Natural killer cell (primary cell): ENCODE measurements around the gene PPP1R2B. TPM values are rescaled to one million over a fixed set of nuclear protein-coding genes. Genes with fewer than 3 reads are reported as not detected.

ENCODE experiments used
- ATAC-seq, 3 donors: fragments of 150-1000 bp in 2 of 3; fragments of 200-7000 bp in 1 of 3; cut with Tn5 transposase; 1 replicate in 1 of 3; 2 replicates in 2 of 3; pipeline ENCODE4 v1.10.0; 2021; ENCODE audit warnings: mild to moderate bottlenecking in 2 of 3, moderate library complexity in 2 of 3
- DNase-seq, 2 donors: peaks; one replicate each; pipeline versions ENCODE4 v3.0.0 to v3.0.0-alpha.2; 2013 to 2021; ENCODE audit warnings: mixed read lengths in 1 of 2
- H3K27ac ChIP-seq: one replicate; pipeline ENCODE4 v1.5.1; 2013; ENCODE audit warnings: mild to moderate bottlenecking, low read length
- H3K27me3 ChIP-seq: one replicate; pipeline ENCODE4 v1.6.1; 2013; ENCODE audit warnings: low read length; ENCODE audit not compliant: control insufficient read depth, insufficient read depth
- H3K36me3 ChIP-seq: one replicate; pipeline ENCODE4 v1.6.1; 2013; ENCODE audit warnings: low read length; ENCODE audit not compliant: control insufficient read depth, insufficient read depth
- H3K4me1 ChIP-seq: one replicate; pipeline ENCODE4 v1.6.1; 2013; ENCODE audit warnings: low read length; ENCODE audit not compliant: control insufficient read depth, insufficient read depth
- H3K4me3 ChIP-seq: one replicate; pipeline ENCODE4 v1.5.1; 2013; ENCODE audit warnings: low read length
- H3K9me3 ChIP-seq: one replicate; pipeline ENCODE4 v1.6.1; 2013; ENCODE audit warnings: low read length; ENCODE audit not compliant: control insufficient read depth, insufficient read depth
- H3K27ac Mint-ChIP-seq, 2 donors: one replicate each; pipeline ENCODE4 v1.8.0; 2022; ENCODE audit warnings: mild to moderate bottlenecking in 2 of 2, mixed read lengths in 2 of 2, moderate library complexity in 1 of 2
- H3K27me3 Mint-ChIP-seq, 2 donors: one replicate each; pipeline ENCODE4 v1.8.0; 2022; ENCODE audit warnings: low read depth in 2 of 2, mixed read lengths in 2 of 2
- H3K36me3 Mint-ChIP-seq: one replicate; pipeline ENCODE4 v1.8.0; 2022; ENCODE audit warnings: mixed read lengths
- H3K4me1 Mint-ChIP-seq, 2 donors: one replicate each; pipeline ENCODE4 v1.8.0; 2022; ENCODE audit warnings: mixed read lengths in 2 of 2
- H3K4me3 Mint-ChIP-seq: one replicate; pipeline ENCODE4 v1.8.0; 2022; ENCODE audit warnings: mild to moderate bottlenecking, moderate library complexity, mixed read lengths
- H3K9me3 Mint-ChIP-seq, 2 donors: one replicate each; pipeline ENCODE4 v1.8.0; 2022; ENCODE audit warnings: mixed read lengths in 2 of 2
- CTCF ChIP-seq: fragments of 200-600 bp; IDR thresholded peaks from one replicate; pipeline ENCODE4 v1.8.0; 2022; ENCODE audit warnings: antibody characterized with exemption
- WGBS: methylation state at CpG from one replicate; pipeline ENCODE4 v1.1.7; 2013; ENCODE audit warnings: missing lambda C conversion rate; ENCODE audit not compliant: insufficient coverage; 5-methylcytosine and 5-hydroxymethylcytosine counted together
- intact Hi-C: fragments of 100-400 bp; cut with micrococcal nuclease; formaldehyde crosslinking; loops from one replicate; pipeline ENCODE4 v1.14.2; 2022
- total RNA-seq, 4 donors: library from RNA; stranded (reverse); fragments of 120-200 nt in 1 of 4; gene quantifications; one replicate each; pipeline versions ENCODE4 v1.2.3 to v1.2.4, GENCODE V29; 2013 to 2022

The PPP1R2B gene
- total RNA-seq, 3 donors from 2014 or later (not counting 1 experiment from before 2014, with no cell fraction given) = 0.20 to 0.39 (median 0.26) TPM

- Histone ChIP-seq H3K27ac (no peak overlapping the region), H3K9me3 (no peaks in the 10 kb centered on the region), H3K36me3 (no peaks in the 10 kb centered on the region), H3K4me1 (no peaks in the 10 kb centered on the region), H3K27me3 (no peaks in the 10 kb centered on the region), H3K4me3 (no peak overlapping the region)
- intact Hi-C loops = no loop called here
- H3K27ac Mint-ChIP-seq = no peak overlapping the region
- 85% methylated on average over 6 of the region's 7 CpGs for WGBS
- H3K4me1 Mint-ChIP-seq = no peaks in the 10 kb centered on the region
- H3K4me3 Mint-ChIP-seq = no peak overlapping the region
- peaks cover 16 to 19% of the 10 kb centered on the region in 2 donors for H3K27me3 Mint-ChIP-seq
- no peaks in the 10 kb centered on the region for H3K36me3 Mint-ChIP-seq
- no peaks in the 10 kb centered on the region for H3K9me3 Mint-ChIP-seq
- DNase-seq (no peak), ATAC-seq (no peak)
- no peak for TF ChIP-seq CTCF
Measured at GRCh38 chr5:156819967-156820581, 30.0 kb upstream of the PPP1R2B start.

GRCh38 chr5:156824241-156824640 is 25.9 kb upstream of the PPP1R2B start:
- Mint-ChIP-seq H3K27me3 (peaks cover 21 to 37% of the 10 kb centered on the region in 2 donors), H3K36me3 (peaks cover 7% of the 10 kb centered on the region), H3K27ac (no peak overlapping the region), H3K9me3 (peaks cover 0 to 3% of the 10 kb centered on the region in 2 donors), H3K4me1 (no peaks in the 10 kb centered on the region), H3K4me3 (no peak overlapping the region)
- Histone ChIP-seq H3K9me3 (no peaks in the 10 kb centered on the region), H3K4me1 (no peaks in the 10 kb centered on the region), H3K4me3 (no peak overlapping the region), H3K27me3 (no peaks in the 10 kb centered on the region), H3K27ac (no peak overlapping the region), H3K36me3 (no peaks in the 10 kb centered on the region)
- ATAC-seq (no peak), DNase-seq (no peak)
- WGBS = 98% methylated on average over 4 of the region's 4 CpGs
- intact Hi-C loops = no loop called here
- TF ChIP-seq CTCF = no peak

GRCh38 chr5:156824800-156825199 is 25.3 kb upstream of the PPP1R2B start:
- no peak for TF ChIP-seq CTCF
- Histone ChIP-seq H3K36me3 (no peaks in the 10 kb centered on the region), H3K27ac (no peak overlapping the region), H3K9me3 (no peaks in the 10 kb centered on the region), H3K27me3 (no peaks in the 10 kb centered on the region), H3K4me3 (no peak overlapping the region), H3K4me1 (no peaks in the 10 kb centered on the region)
- 51% methylated on average over 2 of the region's 2 CpGs for WGBS
- H3K27me3 Mint-ChIP-seq = peaks cover 21 to 39% of the 10 kb centered on the region in 2 donors
- no peak for ATAC-seq
- H3K36me3 Mint-ChIP-seq = peaks cover 7% of the 10 kb centered on the region
- H3K9me3 Mint-ChIP-seq = peaks cover 0 to 3% of the 10 kb centered on the region in 2 donors
- H3K27ac Mint-ChIP-seq = no peak overlapping the region
- H3K4me3 Mint-ChIP-seq = no peak overlapping the region
- intact Hi-C loops = no loop called here
- no peak for DNase-seq
- H3K4me1 Mint-ChIP-seq = no peaks in the 10 kb centered on the region

- ATAC-seq (no peak), DNase-seq (no peak)
- no peak overlapping the region for H3K4me3 ChIP-seq
- H3K36me3 Mint-ChIP-seq = peaks cover 7% of the 10 kb centered on the region
- peaks cover 0 to 3% of the 10 kb centered on the region in 2 donors for H3K9me3 Mint-ChIP-seq
- H3K4me1 Mint-ChIP-seq = no peaks in the 10 kb centered on the region
- TF ChIP-seq CTCF = no peak
- WGBS = 83% methylated on average over 3 of the region's 3 CpGs
- H3K9me3 ChIP-seq = no peaks in the 10 kb centered on the region
- no peak overlapping the region for H3K4me3 Mint-ChIP-seq
- H3K27ac ChIP-seq = no peak overlapping the region
- no peaks in the 10 kb centered on the region for H3K4me1 ChIP-seq
- H3K27me3 Mint-ChIP-seq = peaks cover 20 to 39% of the 10 kb centered on the region in 2 donors
- H3K36me3 ChIP-seq = no peaks in the 10 kb centered on the region
- H3K27ac Mint-ChIP-seq = no peak overlapping the region
- intact Hi-C loops = no loop called here
- H3K27me3 ChIP-seq = no peaks in the 10 kb centered on the region
Measured at GRCh38 chr5:156825688-156826087, 24.4 kb upstream of the PPP1R2B start.
